ENCODE results near the gene MEG3.

The MEG3 gene

DNA sequence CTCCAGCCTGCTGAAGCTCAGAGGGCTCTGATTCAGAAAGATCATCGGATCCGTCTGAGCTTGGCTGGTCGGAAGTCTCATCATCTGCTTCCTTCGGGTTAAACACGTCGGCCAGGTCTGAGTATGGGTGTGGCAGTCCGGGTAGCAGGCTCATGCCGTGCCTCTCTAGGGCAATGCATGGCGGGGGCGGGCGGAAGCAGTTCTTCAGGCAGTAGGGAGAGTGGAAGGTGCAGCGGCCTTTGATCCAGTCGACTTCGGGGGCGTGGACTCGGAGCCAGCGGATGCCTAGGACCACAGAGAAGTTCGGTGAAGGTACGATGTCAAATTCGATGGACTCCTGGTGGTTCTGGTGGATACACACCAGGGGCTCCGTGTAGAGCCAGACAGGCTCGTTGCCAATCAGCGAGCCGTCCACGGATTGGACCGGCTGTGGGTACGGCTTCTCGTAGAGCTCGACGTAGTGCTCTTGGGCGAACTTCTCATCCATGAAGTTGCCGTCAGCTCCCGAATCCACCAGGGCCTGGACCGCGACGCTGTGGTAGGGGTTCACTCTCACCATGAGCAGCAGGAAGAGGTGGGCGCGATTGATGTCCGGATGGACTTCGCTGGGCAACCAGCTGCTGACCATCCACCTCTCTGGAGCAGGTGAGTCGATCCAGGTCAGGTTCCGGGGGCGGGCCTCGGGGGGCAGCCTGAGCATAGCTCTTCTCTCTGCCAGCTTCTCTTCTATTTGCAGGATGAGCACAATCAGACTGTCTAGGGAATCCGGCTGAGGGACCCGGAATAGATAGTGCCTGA, 57.3 kb downstream of the MEG3 start:
- no peak for DNase-seq

DNA sequence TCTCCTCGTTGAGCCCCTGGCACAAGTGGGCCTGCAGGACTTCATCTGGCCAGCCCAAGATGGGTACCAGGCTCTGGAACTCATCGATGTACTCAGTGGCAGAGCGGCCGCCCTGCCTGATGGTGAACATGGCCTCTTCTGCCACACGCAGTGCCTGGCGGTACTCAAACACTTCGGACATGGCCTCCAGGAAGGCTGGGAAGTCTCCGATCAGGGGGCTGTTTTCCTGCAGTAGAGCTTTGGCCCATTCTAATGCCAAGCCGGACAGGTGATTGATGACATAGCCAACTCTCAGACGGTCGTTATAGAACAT, 57.8 kb downstream of the MEG3 start:
- no peak for DNase-seq

DNA sequence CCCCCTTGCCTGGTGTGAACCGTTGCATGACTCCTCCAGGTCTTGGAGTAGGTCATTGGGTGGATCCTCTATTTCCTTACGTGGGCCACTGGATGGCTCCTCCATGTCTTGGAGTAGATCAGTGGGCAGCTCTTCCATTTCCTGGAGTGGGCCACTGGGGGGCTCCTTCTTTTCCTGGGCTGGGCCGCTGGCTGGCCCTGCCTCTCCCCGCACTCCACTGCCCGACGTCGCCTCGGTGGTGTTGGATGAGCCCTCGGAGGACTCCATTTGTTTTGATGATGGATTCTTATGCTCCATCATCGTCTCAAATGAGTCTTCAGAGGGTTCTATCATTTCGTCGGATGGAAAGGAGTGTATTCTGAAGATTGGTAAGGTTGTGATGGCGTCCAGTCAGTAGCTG, 58.5 kb downstream of the MEG3 start:
- DNase-seq = no peak

DNA sequence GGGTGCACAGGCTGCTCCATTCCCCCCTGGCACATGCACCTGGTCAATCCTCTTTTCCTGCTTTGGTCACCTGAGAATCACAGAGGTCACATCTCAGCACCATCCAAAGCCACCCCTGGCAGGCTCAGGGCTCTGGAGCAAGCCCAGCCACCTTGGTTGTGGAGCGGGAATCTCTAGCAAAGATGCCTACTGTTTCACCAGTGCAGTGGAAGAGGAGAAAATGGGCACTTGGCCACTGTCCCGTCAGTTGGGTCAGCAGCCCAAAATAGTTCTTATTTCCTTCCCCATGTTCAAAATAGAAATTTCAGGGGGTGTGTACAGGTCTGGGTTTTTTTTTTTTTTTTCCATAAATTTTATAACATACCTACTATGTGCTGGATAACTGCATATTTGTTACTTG, 59.3 kb downstream of the MEG3 start:
- DNase-seq = no peak

DNA sequence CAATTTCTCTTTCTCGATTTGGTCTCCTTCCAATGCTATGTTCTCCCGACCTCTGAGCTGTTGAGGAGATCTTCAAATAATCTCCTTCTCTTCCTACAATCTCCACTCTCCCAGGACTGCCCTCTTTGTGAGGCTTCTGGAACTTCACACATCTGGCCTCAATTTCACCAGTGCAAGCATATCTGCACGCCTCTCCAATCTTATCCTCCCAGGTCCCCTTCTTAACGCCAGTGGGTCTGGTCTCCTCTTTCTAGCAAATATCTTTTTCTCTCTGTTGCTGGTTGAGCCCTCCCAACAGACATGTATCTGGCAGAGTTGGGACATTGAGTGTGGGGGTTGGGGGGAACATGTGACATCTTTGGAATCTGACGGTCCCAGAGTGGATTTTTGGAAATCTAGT, 59.7 kb downstream of the MEG3 start:
- no peak for DNase-seq

DNA sequence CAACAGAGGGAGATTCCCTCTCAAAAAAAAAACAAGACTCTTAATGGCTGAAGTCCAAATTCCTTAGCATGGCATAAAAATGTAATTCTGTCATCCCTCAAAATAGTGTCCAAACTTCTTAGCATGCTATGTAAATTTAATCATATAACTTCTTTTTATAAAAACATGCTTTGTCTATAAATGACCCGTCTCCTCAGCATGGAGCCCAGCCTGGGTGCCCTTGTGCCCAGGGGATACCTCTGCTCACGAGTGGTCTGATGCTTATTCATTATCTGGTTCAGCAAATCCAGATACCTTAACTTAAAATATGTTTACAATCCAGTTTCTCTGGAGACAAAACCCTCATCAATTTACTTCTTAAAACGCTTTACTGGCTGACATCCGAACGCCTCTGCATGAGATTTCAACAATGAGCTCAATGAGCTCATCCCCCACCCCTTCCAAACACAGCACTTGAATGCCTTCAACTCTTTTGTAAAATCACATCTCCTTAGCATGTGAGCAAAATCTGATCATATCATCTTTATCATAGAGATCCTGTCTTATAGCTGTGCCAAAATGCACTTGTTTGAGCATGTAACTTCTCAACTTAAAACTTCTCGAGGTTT, 61.9 kb downstream of the MEG3 start:
- no peak for DNase-seq

DNA sequence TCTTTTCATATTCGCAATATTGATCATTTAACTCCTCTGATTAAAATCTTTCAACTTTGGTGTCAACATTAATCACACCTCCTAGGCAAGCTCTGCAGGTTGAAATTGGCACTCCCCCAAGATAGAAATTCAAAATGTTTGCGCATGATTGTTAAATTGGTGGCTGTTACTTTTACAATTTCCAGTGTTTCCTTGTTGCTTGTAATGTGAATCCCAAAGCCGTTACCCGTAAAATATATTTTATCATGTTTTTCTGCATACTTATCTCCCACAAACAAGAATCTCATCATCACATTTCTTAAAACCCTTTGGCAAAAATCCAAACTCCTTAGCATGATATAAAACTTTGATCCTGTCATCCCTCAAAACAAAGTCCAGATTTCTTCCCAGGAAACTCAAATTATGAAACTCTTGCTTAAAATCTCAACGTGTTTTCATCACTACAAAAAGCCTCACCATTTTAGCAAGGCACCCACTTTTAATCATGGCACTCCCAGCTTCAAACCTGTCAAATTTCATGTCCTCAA, 62.9 kb downstream of the MEG3 start:
- no peak for DNase-seq

DNA sequence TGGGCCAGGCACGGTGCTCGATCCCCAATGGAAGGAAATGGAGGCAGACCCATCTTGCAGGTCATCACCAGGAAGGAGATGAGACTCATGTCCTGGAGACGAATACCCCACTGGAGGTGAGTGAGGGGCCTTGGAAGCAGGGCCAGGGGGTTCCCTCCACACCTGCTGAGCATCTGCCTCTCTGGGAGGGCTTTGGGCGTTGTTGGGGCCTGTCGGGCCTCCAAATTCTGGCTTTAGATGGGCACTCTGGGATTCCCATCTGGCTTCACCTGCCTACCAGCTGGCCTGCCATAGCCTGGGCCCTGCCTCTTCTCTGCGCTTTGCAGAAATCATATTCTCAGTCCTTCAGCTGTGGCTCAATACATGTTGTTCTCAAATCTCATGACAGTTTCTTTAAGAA, 63.7 kb downstream of the MEG3 start:
- no peak for DNase-seq

DNA sequence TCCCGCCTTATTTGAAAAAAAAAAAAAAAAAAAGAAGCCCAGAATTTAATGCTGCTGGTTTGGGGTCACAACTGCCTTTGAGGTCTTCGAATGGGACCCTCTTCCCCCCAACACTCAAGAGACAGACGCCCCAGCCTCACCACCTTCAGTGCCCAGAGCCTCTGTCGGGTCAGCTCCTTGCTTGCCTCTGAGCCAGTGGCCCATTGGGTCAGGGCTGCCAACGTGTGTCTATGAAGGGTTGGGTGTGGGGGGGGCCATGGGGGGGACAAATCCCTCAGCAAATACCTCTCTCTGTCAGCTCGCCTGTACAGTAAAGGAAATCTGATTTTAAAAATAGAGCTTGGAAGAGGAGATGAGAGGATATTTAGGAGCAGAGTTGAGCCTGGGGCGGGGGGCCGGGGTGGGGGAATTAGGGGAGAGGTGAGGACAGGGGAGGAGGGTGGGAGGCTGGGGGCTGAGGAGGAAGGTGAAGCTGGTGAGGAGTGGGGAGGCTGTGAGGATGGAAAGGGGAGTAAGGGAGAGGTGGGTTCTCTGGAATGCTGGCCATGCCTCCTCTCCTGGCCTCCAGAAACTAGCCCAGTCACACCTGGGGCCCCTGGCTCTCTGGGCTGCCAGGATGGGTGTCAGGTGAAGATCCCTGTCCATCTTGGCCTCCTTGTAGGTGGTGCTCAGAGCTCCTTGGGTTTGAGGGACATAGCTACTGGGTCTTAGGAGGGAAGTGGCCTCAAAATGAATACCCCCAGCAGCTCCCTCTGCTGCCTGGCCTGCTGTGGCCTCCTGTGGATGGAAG, 64.3 kb downstream of the MEG3 start:
- no peak for DNase-seq

DNA sequence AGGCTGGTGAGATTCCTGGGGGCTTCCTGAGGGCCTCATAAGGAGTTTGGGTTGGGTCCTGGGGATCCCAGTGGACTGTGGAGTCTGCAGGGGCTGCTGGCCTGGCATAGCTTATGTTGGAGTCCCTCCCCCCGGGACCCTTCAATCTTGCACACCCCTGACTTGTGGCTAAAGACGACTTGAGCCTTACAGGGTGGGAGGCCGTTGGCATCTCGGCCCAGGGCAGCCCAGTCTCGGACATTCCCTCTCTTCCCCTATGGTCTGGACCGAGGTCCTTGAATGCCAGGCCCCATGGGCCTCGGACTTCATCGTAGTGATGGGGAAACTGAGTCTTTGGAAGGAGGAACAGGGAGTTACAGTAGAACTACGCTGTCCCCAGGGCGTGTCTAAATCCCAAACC, 65.1 kb downstream of the MEG3 start:
- peak; percentile 3 for DNase-seq

DNA sequence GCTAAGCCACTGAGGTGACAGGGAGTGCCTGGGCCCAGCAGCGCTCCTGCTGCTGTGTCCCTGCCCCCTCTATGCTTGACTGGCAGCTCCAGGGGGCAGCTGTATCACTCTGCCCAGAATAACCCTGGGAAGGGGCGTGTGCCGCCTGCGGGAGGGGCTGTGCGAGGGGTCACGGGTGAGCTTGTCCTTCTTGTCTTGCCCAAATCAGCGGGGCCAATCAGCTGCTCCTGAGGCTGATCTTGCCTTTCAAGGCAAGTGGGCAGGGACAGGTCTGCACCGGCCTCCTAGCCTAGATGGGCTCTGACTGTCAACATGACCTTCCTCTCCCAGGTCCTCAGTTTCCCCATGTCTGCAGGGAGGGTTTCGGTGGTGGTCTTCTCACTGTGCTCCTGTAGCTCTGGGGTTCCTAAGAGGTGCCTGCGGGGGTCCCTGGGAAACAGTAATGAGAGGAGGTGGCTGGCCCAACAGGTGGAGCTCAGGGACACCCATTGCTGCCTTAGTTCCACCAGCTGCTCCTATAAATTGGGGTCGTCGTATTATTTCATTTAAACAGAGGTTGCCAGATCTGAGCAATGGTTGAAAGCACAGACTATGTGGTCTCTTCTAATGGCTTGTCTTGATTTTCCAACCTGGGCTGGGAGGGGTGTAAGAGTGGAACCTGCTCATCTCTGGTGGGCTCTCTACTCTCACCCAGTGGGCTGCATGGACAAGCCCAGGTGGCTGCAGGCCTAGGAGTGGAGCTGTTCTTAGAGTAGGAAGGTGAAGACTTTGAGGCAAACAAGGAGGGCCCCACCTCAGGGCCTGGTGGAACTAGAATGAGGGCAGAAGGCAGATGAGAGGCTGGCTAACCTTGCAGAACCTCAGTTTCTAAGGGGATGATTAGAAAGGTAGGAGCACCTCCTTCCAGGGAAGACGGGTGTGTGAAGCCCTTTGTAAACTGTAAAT, 65.9 kb downstream of the MEG3 start:
- peak; percentile 3 for DNase-seq

DNA sequence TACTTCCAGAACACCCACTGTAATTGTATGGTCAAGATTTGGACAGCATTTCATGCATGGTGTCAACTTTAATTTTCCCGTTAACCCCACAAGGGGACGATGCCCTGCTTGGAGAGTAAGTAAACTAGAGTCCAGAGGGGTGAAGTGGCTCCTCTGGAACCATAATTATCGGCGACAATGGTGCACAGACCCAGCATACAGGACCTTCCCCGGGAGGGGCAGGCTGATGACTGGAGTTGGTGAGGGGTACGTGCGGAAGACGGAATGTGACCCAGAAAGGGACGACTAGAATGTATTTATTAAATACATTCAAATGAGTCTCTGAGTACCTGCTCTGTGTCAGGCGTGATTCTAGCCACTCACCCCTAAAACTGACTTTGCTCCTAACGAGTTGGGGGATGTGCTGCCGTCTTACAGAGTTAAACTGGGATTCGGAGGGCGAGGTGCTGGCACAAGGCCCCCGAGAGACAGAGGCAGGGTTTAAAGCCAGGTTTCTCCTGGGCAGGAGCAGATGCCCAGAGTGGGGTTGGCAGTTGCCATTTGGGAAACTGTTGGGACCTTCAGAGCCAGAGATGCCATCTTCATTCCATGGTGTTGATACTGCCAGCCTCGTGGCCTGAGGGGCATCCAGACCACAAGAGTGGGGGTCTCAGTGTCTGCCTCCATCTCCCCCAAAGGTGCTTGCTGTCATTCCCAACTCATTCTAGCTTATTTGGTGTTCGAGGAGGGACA, 66.7 kb downstream of the MEG3 start:
- no peak for DNase-seq

DNA sequence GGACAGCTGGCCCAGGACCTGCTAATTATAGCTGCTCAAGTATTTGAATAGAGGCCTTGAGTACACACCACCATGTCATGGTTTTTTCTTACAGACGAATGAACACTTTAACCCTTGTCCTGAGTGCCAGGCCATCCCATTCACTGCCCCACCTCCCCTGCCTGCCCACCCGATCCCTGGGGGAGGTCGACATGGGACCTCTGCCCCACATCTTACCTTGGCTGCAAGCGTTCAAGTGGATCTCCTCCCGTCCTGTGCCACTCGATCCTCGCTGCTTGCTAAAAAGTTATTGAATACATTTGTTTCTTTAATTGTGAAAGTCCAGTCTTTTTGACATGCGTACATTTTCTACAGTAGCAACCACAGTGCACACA, 67.3 kb downstream of the MEG3 start:
- DNase-seq = no peak

DNA sequence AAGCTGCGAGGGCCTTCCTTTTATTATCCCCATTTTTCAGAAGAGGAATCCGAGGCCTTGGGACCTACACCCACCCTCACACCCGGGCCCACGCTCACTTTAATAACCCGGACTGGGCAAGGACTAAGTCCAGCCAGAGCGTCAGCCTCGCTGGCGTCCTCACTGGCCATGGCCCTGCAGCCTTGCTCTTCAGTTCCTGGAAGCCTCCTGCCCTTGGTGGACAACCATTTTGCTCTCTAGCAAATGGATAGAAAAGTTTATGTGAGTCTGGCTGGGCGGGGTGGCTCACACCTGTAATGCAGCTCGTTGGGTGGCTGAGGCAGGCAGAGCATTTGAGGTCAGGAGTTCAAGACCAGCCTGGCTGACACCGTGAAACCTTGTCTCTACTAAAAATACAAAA, 67.8 kb downstream of the MEG3 start:
- DNase-seq = no peak

DNA sequence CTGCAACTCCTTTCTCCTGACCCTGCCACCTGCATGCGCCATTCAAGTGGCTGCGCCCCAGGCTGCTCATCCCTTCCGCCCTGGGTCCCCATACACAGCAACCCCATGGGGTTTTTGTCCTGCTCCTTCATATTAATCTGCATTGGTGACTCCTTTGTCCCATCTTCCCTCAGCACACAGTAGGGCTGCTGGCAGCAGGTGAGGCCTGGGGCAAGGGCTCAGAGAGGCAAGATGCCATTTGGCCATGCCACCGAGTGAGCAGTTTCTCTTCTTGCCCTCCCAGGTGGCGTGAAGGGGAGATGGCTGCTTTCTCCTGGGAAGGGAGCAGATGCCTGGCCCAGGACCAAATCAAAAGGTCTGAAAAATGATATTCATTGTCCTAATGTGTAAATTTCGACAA, 68.5 kb downstream of the MEG3 start:
- DNase-seq = no peak

DNA sequence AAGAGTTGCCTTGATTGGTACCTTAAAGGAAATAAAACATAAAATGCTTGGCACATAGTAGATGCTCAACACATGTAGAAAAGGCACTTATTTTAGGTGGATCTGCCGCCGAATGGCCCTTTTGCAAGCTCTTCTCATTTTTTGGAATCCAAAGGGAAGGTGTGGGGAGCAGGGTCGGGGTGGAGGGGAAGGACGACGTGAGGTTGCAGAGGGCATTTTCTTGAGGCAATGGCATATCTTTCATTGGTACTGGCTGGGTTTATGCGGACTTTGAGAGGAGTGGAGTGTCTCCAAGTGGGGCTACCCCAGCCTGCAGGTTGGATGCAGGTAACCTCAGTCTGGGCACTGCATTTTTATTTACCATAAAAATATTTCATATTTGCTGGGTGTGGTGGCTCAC, 69.5 kb downstream of the MEG3 start:
- DNase-seq = no peak

DNA sequence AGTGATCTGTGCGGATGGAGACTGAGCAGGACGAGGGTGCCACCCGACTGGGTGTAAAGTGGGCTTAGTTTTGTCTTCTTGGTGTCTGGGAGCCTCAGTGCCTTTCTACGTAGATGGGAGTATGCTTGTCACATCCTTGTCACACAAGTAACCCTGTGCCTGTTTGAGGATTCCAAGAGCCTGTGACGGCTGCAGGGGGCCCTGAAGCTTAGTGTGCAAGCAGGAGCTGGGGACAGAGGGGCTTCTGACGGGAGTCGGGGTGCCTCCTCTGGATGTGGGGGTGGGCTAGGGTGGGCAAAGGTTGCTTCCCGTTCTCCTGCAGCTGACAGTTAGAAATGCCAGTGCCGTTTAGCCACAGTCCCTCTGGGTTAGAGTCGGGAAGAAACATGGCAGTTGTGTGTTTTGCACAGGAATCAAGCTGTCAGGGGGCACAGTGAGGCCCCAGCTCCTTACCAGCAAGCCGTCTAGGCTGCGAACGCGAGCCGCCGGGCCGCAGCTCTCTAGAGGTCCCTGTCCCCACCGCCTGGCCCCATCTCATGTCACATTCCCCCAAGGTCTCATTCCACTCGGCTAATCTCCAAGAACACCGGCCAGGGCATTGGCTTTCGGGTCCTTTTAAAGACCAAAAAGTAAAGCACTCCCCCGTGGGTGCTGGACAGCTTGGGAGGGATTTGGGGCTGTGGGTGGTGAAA, 70.6 kb downstream of the MEG3 start:
- no peak for DNase-seq

DNA sequence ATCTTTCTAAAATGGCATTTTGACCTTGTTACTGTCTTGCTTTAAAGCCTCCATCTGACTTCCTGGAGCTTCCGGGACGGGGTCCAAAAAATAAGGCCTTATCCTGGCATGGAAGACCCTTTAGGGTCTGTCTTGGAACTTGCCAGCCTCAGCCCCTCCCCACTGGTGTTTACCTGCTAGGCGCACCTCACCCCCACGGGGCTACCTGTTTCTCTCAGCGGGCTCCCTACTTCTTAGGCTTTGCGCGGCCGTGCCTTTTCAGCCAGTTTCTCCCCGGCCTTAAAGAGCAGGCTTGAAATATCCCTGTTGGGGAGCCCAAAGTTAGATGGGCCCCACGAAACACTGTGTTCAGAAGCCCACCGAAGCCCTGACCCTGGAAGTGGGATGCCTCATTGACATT, 72.5 kb downstream of the MEG3 start:
- no peak for DNase-seq

DNA sequence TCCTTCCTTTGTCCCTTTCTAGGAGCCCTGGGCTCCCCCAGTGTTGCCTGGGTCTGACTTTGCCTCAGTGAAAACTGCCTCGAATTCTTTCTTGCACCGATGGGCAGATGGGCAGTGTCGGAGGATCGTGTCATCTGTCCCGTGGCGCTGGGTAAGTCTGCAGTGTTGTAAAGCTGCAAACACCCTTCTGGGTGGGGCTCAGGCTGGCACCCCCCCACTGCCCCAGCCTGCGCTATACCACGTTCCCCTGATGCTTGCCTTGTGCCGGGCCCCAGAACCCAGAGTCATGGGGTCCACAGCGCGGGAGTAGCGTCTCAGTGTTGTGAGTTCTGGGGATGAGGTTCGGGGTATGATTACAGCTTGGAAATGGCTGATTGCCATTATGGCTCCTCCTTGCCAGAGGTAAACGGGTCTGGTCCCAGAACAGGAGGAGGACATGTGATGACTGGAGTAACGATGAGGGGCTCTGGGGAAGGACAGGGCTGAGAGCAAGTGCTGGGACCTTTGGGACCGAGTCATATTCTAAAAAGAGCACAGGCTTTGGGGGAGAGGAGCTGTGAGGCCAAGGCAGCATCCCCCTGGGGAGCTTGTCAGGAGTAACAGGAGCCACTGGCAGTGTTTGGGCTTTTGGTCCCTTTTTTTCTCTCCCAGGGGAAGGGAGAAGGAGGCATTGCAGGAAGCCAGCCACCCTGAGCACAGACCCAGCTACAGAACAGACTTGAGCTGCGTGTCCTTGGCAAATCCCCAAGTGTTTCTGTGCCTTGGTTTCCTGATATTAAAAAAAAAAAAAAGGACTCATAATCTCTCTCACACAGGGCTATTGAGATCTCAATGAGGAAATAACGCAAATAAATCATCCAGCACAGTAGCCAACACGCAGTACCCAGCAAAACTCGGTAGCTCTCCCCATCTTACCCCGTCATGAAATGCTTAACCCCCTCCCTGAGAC, 73.3 kb downstream of the MEG3 start:
- no peak for DNase-seq
